Panc1 (cell line): ENCODE results near the gene PAPPA. TPM values are rescaled to one million over a fixed set of nuclear protein-coding genes. Genes with fewer than 3 reads are reported as not detected.

Experiments used
- ATAC-seq: fragments of 200-7000 bp; cut with Tn5 transposase; 2 replicates; pipeline ENCODE4 v1.9.1; 2020; ENCODE audit warnings: mild to moderate bottlenecking, moderate library complexity
- BruUV-seq: library from RNA; stranded (reverse); fragments of 400-500 nt; replicated peaks from 2 replicates; lab custom pipeline; 2021; lab: Mats Ljungman, UMichigan
- CTCF ChIA-PET: fragments of 300-600 bp; sonication (Branson Sonifier 250); formaldehyde crosslinking; loops from one replicate; lab custom pipeline; 2022; ENCODE audit warnings: antibody characterized with exemption; lab: Charles Lee
- POLR2A ChIA-PET: fragments of 300-600 bp; sonication (Branson Sonifier 250); formaldehyde crosslinking; loops from one replicate; lab custom pipeline; 2022; ENCODE audit warnings: antibody characterized with exemption; lab: Charles Lee
- DNase-seq: peaks from one replicate; pipeline ENCODE4 v3.0.0-alpha.2; 2010; ENCODE audit warnings: low read depth, low spot score
- H3K27ac ChIP-seq: 2 replicates; pipeline ENCODE4 v1.5.1; 2011; ENCODE audit warnings: mild to moderate bottlenecking, low read length, inconsistent platforms
- H3K27me3 ChIP-seq: fragments of 200-500 bp; sonication (Bioruptor generic); 2 replicates; pipeline ENCODE4 v1.6.0; 2014; ENCODE audit warnings: low read length, inconsistent platforms; ENCODE audit not compliant: control insufficient read depth, insufficient read depth
- H3K36me3 ChIP-seq: fragments of 200-500 bp; sonication (Bioruptor generic); 2 replicates; pipeline ENCODE4 v1.5.1; 2014; ENCODE audit warnings: inconsistent platforms, mild to moderate bottlenecking, low read length, moderate library complexity; ENCODE audit not compliant: control insufficient read depth, insufficient read depth
- H3K4me1 ChIP-seq: 2 replicates; pipeline ENCODE4 v1.5.1; 2011; ENCODE audit warnings: inconsistent platforms, mild to moderate bottlenecking, low read length, moderate library complexity; ENCODE audit not compliant: control insufficient read depth, insufficient read depth
- H3K4me3 ChIP-seq, 2 experiments: 2 replicates each; pipeline ENCODE4 v1.5.1; 2011 to 2012; ENCODE audit warnings: low read depth in 2 of 2, low read length in 2 of 2, mild to moderate bottlenecking in 2 of 2, inconsistent platforms in 1 of 2, moderate library complexity in 1 of 2
- H3K9me3 ChIP-seq: fragments of 200-500 bp; sonication (Bioruptor generic); 2 replicates; pipeline ENCODE4 v1.5.1; 2014; ENCODE audit warnings: low read depth, mild to moderate bottlenecking, inconsistent platforms, low read length, moderate library complexity; ENCODE audit not compliant: control insufficient read depth, insufficient read depth
- POLR2AphosphoS5 ChIP-seq: IDR thresholded peaks from 2 replicates; pipeline ENCODE4 v1.6.1; 2012; ENCODE audit warnings: mild to moderate bottlenecking, low read depth, low read length, moderate library complexity
- REST ChIP-seq, 2 experiments: IDR thresholded peaks; 2 replicates each; pipeline ENCODE4 v1.6.1; 2011 to 2012; ENCODE audit warnings: low read depth in 2 of 2, control low read depth in 1 of 2, low read length in 1 of 2, mild to moderate bottlenecking in 1 of 2, moderate library complexity in 1 of 2; ENCODE audit not compliant: insufficient read depth in 1 of 2
- TCF7L2 ChIP-seq: IDR thresholded peaks from 2 replicates; pipeline ENCODE4 v1.6.1; 2011; ENCODE audit warnings: mild to moderate bottlenecking, low read depth, low read length, inconsistent platforms
- in situ Hi-C: cut with HindIII; loops from 2 replicates; pipeline ENCODE4 v1.10.0; 2016; ENCODE audit warnings: low sequenced_read_pairs, low pct_unique_long_range_greater_than_20kb
- intact Hi-C: fragments of 100-400 bp; cut with micrococcal nuclease; formaldehyde crosslinking; loops from one replicate; pipeline ENCODE4 v1.10.0; 2022; ENCODE audit not compliant: unreplicated experiment
- total RNA-seq: library from RNA; stranded (reverse); gene quantifications from one replicate; pipeline ENCODE4 v1.2.1, GENCODE V29; 2021; ENCODE audit not compliant: unreplicated experiment
- TF ChIP-seq, protein P1 (sequence below): fragments of 450-650 bp; IDR thresholded peaks from 2 replicates; pipeline ENCODE4 v1.5.1; 2017; ENCODE audit warnings: mild to moderate bottlenecking

PAPPA gene
- total RNA-seq, 1 experiment from 2014 or later = 1.2 TPM

DNA sequence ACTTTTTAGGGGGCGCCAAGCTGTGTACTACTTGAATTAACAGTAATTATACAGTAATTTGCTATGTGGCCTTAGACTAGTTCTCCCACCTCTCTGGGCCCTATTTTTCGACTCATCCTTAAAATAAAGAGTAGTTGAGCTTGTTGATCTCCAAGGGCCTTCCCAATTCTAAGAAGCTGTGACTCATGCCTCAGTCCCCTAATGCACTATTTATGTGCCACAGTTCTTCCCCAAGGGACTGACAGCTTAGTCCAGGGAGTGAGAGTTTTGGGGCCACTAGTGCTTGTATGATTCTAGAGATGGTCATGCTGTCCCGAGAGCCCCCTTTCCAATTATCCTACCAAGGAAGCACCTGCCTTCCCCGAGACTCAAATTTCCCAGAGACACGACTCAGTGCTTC is 149.7 kb downstream of the PAPPA start:
- POLR2A ChIA-PET = no interaction called here
- BruUV-seq = no TSS peak
- in situ Hi-C loops = no loop called here
- no peak overlapping the region for H3K4me3 ChIP-seq
- no peaks in the 10 kb centered on the region for H3K27me3 ChIP-seq
- no peaks in the 10 kb centered on the region for H3K9me3 ChIP-seq
- no peak for DNase-seq
- CTCF ChIA-PET = no interaction called here
- intact Hi-C loops = no loop called here
- no peak for ATAC-seq
- no peak overlapping the region for H3K27ac ChIP-seq
- TF ChIP-seq, protein P1, sequence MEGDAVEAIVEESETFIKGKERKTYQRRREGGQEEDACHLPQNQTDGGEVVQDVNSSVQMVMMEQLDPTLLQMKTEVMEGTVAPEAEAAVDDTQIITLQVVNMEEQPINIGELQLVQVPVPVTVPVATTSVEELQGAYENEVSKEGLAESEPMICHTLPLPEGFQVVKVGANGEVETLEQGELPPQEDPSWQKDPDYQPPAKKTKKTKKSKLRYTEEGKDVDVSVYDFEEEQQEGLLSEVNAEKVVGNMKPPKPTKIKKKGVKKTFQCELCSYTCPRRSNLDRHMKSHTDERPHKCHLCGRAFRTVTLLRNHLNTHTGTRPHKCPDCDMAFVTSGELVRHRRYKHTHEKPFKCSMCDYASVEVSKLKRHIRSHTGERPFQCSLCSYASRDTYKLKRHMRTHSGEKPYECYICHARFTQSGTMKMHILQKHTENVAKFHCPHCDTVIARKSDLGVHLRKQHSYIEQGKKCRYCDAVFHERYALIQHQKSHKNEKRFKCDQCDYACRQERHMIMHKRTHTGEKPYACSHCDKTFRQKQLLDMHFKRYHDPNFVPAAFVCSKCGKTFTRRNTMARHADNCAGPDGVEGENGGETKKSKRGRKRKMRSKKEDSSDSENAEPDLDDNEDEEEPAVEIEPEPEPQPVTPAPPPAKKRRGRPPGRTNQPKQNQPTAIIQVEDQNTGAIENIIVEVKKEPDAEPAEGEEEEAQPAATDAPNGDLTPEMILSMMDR = no peak
- TF ChIP-seq REST (IDR thresholded peaks at IDR 0.05; ENCODE audit: insufficient read depth in 1 of 2, low read depth in 2 of 2, low read length in 1 of 2) = no peak
- no peaks in the 10 kb centered on the region for H3K4me1 ChIP-seq
- no peaks in the 10 kb centered on the region for H3K36me3 ChIP-seq

- no peaks in the 10 kb centered on the region for H3K27me3 ChIP-seq
- TF ChIP-seq, protein P1 = no peak
- TF ChIP-seq REST (IDR thresholded peaks at IDR 0.05; ENCODE audit: insufficient read depth in 1 of 2, low read depth in 2 of 2, low read length in 1 of 2) (no peak), TCF7L2 (no peak), POLR2AphosphoS5 (no peak)
- intact Hi-C loops (no loop called here), in situ Hi-C loops (no loop called here)
- H3K4me3 ChIP-seq = no peak overlapping the region
- H3K4me1 ChIP-seq = no peaks in the 10 kb centered on the region
- H3K9me3 ChIP-seq = no peaks in the 10 kb centered on the region
- POLR2A ChIA-PET = no interaction called here
- H3K36me3 ChIP-seq = no peaks in the 10 kb centered on the region
- ATAC-seq (no peak), DNase-seq (no peak)
- no peak overlapping the region for H3K27ac ChIP-seq
- BruUV-seq = no TSS peak
- CTCF ChIA-PET = no interaction called here
Measured at GRCh38 chr9:116303886-116304538, 150.4 kb downstream of the PAPPA start.
